Bronchial epithelial cell (primary cell): ENCODE measurements around the gene MCOLN1. TPM values are rescaled to one million over a fixed set of nuclear protein-coding genes. Genes with fewer than 3 reads are reported as not detected.

Source experiments
- DNase-seq: peaks from one replicate; pipeline ENCODE4 v3.0.0-alpha.2; 2010; ENCODE audit warnings: low read depth
- FAIRE-seq: peaks from 2 replicates; lab custom pipeline; 2011; peaks lifted over from hg19 to GRCh38; lab: Jason Lieb, UNC
- H3K27me3 ChIP-seq: 2 replicates; pipeline ENCODE4 v1.5.1; 2011; ENCODE audit warnings: low read length; ENCODE audit not compliant: control insufficient read depth, insufficient read depth
- H3K36me3 ChIP-seq: 2 replicates; pipeline ENCODE4 v1.5.1; 2011; ENCODE audit warnings: low read length; ENCODE audit not compliant: control insufficient read depth, insufficient read depth
- H3K4me3 ChIP-seq: 2 replicates; pipeline ENCODE4 v1.5.1; 2011; ENCODE audit warnings: mild to moderate bottlenecking, low read depth, low read length, control low read depth
- CTCF ChIP-seq: IDR thresholded peaks from 2 replicates; pipeline ENCODE4 v1.5.1; 2011; ENCODE audit warnings: mild to moderate bottlenecking, moderate library complexity, low read length, control low read depth, inconsistent platforms; ENCODE audit not compliant: insufficient read depth, severe bottlenecking
- total RNA-seq: library from RNA; depleted of rRNA; stranded (reverse); fragments of >200 nt; gene quantifications from 2 replicates; pipeline ENCODE4 v1.2.1, GENCODE V29; 2014

MCOLN1 gene
- total RNA-seq, 1 donor from 2014 or later = 3.7 TPM

DNA sequence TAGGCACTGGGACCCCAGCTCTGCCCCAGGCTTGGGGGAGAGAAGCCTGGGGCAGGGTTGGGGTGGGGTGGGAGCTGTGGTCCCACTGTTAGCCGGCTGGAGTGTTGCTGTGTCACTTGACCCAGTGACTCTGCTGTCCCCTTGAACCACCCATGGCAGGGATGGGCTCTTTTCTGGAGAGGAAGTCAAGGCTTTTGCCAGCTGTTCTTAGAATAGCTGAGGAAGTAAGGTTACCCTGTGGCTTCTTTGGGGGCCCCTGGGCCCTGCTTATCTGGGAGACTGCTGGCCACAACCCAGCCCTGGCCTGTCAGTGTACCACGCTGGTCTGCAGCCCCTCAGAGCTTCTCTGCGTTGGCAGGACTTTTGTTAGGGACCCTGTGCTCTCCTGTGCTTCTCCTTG lies 22.2 kb downstream of the MCOLN1 start:
- H3K4me3 ChIP-seq = no peak overlapping the region
- peaks cover 12% of the 10 kb centered on the region for H3K36me3 ChIP-seq
- H3K27me3 ChIP-seq = no peaks in the 10 kb centered on the region
- DNase-seq (no peak), FAIRE-seq (no peak)
- TF ChIP-seq CTCF = no peak

GRCh38 chr19:7545300-7545699 lies 22.9 kb downstream of the MCOLN1 start:
- TF ChIP-seq CTCF = no peak
- FAIRE-seq (no peak), DNase-seq (no peak)
- Histone ChIP-seq H3K4me3 (no peak overlapping the region), H3K27me3 (no peaks in the 10 kb centered on the region), H3K36me3 (peaks cover 15% of the 10 kb centered on the region)

DNA sequence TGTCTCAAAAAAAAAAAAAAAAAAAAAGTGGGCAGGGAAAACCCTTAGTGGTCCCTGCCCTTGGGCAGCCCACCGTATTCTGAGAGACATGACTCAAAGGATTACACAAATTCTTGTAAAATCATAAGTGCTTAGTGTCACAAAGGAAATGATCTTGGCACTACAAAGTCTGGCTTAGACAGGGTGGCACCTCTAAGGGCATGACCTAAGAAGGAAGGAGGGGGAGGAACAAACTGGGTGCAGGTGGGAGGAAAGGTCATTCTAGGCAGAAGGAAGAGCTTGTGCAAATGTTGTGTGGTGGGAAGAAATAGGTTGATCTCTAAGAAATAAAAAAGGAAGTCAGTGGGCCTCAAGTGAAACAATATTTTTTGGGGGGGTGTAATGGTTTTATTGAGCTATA lies 23.5 kb downstream of the MCOLN1 start:
- Histone ChIP-seq H3K4me3 (no peak overlapping the region), H3K27me3 (no peaks in the 10 kb centered on the region), H3K36me3 (peaks cover 13% of the 10 kb centered on the region)
- FAIRE-seq (no peak), DNase-seq (no peak)
- no peak for TF ChIP-seq CTCF

DNA sequence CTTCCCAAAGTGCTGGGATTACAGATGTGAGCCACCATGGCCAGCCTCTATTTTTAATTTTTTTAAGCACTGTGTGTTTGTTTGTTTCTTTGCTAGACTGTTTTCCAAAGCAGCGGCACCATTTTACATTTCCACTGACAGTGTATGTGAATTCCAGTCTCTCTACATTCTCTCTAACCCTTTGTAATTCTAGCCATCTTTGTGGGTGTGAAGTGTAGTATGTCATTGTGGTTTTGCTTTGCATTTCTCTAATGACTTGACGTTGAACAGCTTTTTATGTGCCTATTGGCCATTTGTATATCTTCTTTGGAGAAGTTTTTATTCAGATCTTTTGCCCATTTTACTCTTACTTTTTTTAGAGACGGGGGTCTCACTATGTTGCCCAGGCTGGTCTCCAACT lies 24.7 kb downstream of the MCOLN1 start:
- FAIRE-seq = no peak
- peaks cover 10% of the 10 kb centered on the region for H3K36me3 ChIP-seq

GRCh38 chr19:7549429-7550148 lies 27.2 kb downstream of the MCOLN1 start:
- no peak for TF ChIP-seq CTCF
- FAIRE-seq (no peak), DNase-seq (no peak)
- no peaks in the 10 kb centered on the region for H3K27me3 ChIP-seq
- no peak overlapping the region for H3K4me3 ChIP-seq
- H3K36me3 ChIP-seq = peaks cover 9% of the 10 kb centered on the region

More for the DNA sequence above, 24.7 kb downstream of the MCOLN1 start:
- DNase-seq = no peak
- H3K4me3 ChIP-seq = no peak overlapping the region
- H3K27me3 ChIP-seq = no peaks in the 10 kb centered on the region
- no peak for TF ChIP-seq CTCF
